ENCODE results near the gene OSR1.
A peak's percentile ranks its signal among the peaks of the same experiment; 100 is the strongest.

The OSR1 gene

DNA sequence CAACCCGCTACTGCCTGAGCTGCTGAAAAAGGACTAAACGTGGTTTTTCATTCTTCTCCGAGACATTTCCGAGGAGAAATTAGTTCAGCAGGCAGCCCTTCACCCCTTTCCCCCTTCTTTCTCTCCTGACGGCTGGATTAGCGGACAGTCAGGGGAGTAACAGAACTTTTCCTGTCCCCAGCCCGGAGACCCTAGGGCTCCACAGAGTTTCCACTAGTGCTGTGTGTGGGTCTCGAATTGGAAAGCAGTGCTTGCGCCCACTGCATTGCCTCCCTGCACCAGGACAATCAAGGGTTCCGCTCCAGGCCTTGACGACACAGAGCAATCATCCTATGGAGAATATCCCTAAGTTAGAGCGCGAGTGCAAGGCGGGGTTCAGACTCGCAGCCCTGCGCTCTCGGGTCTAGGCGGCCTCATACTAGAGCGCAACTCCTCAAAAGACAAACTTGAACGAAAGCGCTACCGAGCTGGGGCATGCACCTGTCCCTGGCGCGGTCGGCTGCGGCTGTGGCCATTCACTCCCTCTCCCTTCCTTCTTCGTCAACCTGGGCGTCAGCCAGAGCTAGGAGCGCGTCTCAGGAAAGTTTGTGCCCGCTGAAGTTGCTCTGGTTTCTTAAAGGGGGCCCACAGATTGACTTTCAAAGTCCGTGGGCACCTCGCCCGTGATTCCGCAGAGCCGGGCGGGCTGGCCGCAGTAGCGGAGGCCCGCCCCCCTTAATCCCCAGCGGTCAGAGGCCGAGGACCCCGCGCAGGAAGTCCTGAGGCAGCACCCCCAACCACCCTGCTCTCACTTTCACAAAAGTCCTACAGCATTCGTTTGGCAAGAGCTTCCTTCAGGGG is 801 bp downstream of the OSR1 start:
- DNase-seq (ENCODE audit: low read depth) = no peak

DNA sequence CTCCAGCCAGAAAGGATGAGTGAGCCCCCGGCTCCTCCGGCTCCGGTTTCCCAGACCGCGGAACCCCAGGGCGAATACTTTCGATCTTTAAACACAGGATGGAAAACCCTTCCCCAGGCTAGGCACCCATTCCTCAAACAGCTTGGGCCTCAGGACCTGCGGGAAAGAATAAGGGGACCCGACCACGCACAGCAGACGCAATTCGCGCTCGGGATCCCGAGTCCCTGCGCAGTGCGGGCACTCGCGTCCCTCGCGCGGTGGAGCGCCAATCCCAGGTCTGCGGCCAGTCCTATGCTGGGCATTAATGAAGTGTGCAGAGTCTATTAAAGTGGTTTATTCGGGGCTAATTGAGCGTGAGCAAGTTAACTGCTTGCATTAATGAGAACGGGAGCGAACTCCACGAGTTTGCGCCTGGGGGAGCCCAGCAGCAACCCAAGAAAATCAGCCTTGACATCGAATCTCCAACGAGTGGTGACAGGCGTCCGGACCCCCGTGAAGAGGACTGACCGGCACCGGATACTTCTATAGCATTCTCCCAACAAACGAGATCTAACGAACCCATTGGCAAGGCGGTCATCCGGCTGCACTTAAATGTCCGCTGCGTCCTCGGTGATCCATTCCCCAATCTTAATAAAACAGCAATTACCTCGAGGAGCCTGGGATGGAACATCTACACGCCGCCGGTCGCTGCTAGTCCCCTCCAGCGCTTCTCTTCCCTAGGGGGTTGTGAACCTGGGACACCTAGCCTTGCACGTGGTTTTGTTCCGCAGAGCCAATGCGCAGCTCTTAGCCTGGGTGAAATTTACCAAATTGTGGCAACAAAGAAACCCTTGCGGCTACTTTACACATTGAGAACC is 1.6 kb downstream of the OSR1 start:
- no peak for DNase-seq (ENCODE audit: low read depth)

DNA sequence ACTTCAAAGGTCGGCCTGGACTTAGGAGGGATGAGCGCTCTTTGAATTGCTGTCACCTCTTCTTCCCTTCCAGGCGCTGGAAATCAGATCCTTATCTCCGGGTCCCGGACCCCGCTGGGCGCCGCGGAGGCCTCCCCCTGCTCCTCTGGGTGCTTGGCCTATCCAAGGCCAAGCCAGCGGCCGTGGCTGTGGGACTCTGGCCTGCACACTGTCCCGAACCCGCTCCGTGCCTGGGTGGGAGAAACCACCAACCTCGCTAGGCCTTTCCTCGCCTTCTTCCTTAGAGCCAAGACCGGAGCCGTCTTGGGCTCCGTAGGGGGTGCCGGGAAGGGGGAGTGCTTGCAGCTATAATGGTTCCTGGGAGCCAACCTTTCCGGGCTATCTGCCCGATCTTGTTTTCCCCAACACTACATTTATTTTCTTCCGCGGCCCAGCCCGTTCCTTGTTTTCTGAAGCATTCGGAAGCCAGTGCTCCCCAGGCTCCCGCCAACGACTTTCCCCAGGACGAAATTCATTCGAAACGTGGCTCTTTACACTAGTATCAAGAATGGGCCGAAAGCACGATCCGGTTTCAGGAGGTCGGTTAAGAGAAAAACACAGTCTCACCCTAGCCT is 2.4 kb downstream of the OSR1 start:
- DNase-seq (ENCODE audit: low read depth) = no peak

DNA sequence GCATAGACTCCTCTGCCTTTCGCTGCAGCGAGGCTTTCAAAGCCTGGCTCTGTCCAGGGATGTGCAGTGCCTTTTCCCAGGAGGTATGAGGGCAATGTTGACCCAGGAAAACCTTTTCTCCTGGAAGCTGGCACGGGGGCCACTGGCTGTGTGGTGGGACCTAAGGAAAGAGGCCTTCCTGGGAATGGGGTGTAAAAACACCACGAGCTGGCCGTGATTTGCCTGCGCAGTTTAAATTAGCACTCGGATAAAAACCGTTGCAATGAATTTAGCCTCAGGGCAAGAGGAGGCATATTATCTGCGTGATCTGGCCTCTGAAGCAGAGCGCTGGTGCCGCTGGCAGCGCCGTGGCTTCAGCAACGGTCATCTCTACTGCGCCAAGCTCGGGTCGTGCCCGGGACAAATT is 3.0 kb downstream of the OSR1 start:
- DNase-seq (ENCODE audit: low read depth) = no peak

DNA sequence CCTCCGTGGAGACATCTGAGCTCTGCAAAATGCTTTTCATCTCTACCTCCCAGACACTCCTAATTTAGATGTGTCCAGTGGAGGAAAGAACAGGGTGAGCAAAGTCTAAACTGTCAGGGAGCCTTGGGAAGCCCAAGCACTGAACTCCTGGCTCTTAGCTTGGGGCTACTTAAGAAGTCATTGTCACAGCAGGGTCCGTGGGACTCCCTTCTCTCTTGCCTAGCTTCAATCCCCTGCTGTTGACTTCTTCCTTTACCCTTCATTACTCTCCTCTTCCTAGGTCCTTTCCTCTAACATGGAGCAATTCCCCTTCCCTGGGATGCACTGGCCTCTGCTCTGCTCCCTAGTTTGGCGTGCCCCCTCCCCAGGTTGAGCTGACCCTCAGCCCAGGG is 3.4 kb downstream of the OSR1 start:
- no peak for DNase-seq (ENCODE audit: low read depth)

DNA sequence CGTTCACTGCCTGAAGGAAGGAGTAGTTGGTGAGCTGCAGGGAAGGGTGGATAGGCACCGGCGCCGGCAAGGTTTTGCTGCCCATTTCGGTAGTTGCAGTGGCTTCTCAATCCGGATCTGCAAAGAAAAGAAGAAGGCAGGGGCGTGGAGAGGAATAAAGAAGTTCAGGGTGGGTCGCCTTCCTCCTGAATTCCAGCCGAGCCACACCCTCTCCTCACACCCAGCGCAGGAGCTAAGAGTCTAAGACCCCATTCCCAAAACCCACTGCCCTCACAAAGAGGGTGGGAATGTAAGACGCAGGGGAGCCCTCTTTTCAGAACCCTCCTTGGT is 4.7 kb downstream of the OSR1 start:
- no peak for DNase-seq (ENCODE audit: low read depth)

DNA sequence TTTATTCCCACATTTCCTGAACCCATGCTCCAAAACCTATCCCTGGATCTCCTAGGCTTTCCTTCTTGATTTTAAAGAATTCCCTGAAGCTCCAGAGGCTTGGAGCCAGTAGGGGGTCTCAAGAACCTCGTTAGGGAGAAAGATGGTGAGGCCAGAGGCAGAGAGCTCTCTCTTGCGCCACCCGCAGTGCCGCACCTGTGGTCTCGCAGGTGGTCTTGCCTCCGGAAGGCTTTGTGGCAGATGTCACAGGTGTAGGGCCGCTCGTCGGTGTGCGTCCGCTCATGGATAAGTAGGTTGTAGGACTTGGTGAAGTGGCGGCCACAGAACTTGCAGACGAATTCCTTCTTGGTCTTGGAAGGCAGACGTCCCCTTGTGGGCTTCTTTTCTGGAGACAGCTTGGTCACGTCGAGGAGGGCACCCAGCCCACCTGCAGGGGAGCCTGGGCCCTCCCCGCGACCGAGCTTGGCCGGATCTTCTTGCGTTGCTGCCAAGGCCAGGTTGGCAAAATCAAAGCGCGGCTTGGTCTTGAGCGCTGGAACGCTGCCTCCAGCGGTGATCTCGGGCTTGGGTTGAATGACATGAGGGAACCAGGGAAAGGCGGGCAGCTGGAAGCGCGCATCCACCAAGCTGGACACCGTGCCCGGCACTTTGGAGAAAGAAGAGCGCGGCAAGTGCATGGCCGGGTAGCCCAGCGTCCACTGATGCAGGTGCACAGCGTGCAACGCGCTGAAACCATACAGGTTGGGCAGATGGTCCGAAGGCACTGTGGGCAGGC is 5.3 kb downstream of the OSR1 start:
- DNase-seq (ENCODE audit: low read depth) = no peak

DNA sequence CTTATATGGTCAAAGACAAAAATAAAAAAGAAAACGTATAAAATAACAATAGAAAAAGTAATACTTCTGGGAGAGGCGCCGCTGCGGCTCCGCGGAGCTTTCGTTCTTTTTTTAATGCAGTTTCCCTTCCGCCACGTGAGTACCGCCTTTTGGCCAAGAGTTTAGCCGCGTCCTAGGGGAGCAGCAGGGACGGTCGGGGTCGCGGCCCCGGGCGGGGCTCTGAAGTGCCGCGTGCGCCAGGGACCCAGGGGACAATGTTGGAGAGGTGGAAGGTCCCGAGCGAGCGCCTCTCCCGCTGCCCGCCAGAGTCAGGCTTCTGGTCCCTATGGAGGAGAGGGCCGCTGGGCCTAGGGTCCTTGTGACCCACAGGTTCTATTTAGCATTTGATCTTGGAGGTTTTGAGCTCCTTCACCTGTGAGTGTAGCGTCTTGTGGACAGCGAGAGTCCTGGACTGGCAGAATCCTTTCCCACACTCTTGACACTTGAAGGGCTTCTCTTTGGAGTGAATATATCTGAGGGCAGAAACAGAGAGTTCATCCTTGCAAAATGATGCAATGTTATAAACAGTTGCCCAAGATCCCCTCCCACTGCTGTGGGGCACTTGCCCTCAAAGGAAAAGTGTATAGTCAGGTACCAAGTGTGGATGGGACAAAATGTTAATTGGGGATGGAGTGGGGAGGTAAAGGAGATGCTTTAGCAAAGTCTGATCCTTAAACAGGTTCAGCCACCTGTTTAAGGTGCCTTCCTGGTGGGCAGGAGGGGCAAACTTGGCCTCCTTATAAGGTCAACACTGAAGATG is 6.3 kb downstream of the OSR1 start:
- DNase-seq (ENCODE audit: low read depth) = no peak

DNA sequence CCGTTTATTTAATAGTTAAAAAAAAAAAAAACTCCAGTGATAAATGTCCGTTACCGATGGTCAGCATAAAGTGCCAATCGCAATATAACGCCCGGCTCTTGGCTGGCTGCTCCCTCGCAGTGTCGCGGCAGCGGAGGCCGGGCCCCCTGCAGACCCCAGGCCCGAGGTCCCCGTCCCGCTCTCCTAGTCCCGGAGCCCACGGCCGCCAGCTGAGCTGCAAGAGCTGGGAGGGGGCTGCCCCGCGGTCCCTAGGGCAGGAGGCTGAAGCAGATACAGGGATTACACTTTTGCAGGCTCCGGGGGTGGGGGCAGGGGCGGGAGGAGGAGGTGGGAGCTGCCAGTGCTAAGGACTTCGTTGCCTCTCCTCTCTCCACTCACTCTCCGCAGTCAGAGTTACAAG is 6.9 kb downstream of the OSR1 start:
- DNase-seq (ENCODE audit: low read depth) = no peak

DNA sequence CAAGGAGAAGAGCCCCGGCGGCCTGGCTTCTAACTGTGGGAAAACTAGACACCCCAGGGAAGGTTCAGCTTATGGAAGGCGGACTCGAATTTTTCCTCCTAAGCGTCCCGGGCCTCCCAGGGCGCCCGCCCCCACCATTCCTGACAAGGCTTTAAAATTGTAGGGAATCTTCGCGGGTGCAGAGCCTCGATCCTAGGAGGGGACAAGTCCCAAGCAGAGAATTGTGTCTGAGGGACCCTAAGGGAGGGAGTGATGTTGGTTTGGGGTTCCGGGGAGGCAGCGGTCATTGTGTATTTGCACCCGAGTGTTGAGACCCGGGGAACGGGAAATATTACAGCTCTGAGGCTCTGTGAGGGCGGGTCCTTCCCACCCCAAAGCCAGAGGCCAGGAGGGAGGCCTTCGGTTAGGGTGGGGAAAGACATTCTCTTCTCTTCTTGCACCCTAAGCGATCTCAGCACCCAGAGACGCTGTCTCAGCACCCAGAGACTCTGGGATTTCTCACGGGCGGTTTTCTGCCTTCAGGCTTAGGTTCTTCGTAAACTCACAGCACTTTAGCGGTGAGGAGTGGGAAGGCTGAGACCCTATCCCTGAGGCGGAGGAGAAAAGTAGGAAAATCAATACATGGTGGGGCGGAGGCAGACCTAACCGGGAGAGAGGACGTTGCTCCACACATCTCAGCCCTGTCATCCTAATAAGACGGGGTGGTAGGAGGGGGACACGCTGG is 7.6 kb downstream of the OSR1 start:
- no peak for DNase-seq (ENCODE audit: low read depth)

DNA sequence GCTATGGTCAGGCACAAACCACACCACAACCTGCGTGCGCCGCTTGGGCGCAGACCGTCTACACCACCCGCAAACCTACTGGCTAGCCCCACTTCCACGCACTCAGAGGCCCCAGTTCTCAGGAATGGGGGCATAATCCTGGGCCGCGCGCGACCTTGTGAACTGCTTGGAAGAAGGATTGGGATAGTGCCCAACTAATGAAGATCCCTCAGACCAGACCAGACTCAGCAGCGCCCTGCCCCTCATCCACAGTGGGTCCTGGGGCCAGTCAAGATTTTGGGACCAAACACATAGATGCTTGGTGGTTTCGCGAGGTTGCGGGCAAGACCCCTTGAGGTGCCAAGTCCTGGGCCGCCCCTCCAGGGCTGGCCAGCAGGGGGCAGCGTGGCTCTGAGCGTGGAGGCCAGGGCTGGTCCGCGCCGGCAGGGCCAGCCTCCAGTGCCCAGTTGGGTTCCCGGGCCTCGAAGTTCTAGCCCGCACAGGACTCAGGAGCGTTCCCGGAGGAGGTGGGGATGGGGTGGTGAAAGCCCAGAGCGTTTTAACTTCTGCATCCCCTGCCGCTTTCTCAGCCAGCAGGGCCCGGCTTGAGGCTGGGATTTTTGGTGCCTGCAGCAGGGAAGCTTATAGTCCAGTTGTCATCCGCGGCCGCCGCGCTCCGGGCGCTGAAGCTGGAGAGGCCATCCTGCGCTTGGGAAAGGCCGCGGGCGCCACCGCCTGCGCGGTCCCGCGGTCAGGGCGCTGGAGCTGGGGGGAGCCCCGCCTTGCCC is 8.3 kb downstream of the OSR1 start:
- DNase-seq (ENCODE audit: low read depth) = no peak

DNA sequence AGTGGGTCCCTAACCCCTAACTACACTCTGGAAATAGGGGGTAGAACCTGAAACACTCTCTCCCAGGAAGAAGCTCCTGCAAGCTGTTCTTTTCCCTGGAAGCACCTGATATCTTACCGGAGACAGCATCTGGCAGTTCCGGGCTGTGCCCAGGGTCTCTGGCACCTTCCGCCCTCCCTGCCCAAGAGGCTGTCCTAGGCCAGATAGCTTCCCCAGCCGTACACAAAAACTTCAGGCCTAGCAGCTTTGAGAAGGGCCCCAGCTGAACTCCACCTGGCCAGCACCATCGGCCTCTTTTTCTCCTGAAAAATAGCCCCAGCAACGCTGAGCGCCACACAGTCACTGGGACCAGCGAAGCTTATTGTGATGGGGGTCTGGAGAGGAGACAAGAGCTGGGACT is 9.7 kb downstream of the OSR1 start:
- no peak for DNase-seq (ENCODE audit: low read depth)

DNA sequence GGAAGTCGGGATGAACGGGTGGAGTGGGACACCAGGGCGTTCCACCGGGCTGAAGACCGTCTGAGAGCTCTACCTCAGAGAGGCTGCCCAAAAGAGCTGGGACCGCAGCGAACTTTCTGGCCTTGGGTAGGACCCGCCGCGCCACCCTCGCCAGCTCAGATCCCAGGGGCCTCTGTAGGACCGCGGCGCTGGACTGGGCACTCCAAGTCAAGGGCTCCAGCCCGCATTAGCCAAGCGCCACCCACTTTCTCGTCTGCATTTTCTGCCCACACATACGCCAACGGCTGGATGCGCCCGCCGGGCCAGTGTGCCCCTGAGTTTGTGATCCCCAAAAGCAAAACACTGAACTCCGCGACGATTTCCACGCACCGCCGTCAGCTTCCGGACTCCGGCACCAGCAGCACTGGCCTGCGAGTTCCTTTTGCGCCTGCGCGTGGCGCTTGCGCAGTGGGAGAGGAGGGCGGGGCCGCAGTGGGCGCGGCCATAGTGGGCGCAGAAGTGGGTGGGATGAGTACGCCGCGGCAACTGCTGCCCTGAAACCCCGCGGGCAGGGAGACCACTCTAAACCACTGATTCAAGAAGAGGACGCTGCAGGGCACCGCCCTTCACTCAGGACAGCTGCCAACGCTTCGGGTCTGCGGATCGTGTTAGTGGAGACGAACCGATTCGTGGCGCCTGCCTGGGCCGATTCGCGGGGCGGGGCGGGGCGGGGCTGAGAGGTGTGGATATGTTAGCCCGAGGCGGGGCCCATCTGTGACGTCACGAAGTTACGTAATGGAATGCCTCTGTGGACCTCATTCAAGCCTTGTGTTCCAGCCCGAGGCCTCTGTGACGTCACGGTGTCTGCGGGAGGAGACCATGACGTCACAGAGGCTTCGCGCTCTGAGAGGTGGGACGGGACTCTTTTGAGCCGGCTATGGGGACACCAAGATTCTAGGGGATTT is 10.5 kb downstream of the OSR1 start:
- DNase-seq (ENCODE audit: low read depth) = peak; percentile 91

DNA sequence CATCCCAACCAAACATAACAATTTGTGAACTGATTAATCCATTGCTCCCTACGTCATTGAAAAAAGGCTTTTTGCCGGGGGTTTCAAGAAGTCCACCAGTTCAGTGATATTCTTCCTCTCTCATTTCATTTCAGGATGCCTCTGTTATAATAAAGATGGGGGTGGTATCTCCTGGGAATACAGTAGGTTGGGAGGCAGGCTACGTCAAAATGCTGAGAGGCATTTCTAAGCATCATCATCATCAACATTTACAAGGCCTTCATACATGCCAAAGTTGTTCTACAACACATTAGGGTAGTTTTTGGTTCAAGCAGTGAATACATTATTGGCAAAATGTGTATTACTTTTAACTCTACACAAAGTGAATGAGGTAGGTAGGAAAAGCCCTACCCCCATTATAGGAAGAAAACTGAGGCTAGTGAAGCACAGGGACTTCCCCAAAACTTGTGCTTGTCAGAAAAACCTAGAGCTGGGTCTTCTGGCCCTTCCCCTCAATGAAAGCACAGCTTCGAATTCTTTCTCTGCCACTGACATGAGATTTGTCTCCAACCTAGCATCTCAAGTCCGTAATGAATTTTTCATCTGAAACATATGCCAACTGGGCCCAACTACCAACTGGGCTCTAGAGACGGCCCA is 11.3 kb downstream of the OSR1 start:
- no peak for DNase-seq (ENCODE audit: low read depth)

DNA sequence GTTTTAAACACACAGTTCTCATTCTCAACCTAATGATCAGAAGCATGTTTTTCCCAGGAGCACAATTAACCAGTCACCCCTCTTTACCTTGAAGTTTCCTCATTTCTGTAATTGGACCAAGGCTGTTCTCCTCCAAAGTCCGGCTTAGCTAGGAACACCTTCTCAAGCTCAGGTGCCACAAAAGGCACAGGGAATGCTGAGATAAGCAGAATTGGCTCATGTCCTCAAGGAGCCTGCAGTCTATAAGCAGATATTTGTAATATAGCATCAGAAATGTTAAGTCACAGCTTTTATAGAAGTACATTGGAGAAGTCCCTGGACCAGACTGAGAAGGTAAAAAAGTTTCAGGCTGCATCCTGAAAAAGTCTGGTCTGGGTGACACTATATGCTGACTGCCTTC is 20.7 kb downstream of the OSR1 start:
- no peak for DNase-seq (ENCODE audit: low read depth)

DNA sequence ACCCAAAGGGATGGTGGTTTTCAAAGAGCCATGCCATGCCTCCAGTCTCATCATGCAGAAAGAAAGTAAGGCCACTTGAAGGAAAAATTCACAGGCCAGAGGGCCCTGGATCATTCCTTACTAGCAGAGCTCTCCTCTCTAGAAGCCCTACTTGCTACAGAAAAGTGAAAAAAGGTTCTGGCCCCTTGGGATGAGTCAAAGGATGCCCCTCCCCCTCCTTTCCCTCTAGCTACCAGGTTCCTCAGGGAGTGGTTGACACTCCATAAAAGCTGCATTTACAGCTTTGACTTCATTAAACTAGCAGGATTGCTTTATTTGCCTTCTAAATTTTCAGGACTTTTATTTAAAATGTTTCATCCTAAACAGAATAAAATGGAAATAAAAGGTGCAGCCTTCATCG is 21.2 kb downstream of the OSR1 start:
- no peak for DNase-seq (ENCODE audit: low read depth)

DNA sequence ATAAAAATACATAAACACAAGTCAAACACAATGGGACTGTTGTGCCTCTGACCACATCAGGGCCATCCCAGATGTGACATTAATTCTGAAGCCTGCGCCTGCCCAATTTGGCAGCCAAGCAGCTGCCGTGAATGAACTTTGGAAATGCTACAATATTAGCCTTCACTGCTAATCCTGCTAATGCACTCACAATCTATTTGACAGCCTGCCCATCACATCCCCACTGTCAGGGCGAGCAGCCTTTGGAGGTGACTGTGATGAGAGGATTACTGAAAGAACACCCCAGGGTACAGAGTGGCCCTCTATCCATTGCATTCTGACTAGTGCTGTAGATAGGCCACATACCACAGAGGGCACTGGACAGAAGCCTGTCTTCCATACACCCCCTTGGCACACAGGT is 21.6 kb downstream of the OSR1 start:
- no peak for DNase-seq (ENCODE audit: low read depth)

DNA sequence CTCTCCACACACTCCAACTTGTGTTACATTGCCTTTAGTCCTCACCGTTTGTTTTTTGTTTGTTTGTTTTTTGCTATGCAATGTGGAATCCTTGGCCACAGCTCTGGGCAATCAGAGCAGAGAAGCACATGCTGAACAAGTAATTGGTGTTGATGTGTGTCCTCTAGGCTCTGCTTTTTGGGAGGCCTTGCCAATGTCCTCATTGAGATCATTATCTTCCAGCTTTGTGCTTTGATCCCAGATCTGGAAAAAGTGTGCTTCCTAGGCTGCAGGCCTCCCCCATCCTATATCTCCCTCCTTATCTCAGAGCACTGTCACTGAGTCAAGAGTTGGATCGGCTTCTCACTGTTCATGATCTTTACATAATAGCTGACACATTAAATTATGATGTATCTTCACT is 25.9 kb downstream of the OSR1 start:
- no peak for DNase-seq (ENCODE audit: low read depth)
